HG03575 (cell line): ENCODE results near the gene SYT10.
"Not testable (repeated sequence)": the region's sequence is repeated elsewhere in the genome, so short reads cannot be mapped to it uniquely, and the experiment has no call there.

ENCODE experiments used
- ATAC-seq: cut with Tn5 transposase; IDR thresholded peaks from one replicate; pipeline ENCODE4 v1.9.1; 2021; ENCODE audit not compliant: unreplicated experiment, insufficient number of reproducible peaks, low FRiP score; ENCODE audit errors: extremely low read depth

The SYT10 gene, protein sequence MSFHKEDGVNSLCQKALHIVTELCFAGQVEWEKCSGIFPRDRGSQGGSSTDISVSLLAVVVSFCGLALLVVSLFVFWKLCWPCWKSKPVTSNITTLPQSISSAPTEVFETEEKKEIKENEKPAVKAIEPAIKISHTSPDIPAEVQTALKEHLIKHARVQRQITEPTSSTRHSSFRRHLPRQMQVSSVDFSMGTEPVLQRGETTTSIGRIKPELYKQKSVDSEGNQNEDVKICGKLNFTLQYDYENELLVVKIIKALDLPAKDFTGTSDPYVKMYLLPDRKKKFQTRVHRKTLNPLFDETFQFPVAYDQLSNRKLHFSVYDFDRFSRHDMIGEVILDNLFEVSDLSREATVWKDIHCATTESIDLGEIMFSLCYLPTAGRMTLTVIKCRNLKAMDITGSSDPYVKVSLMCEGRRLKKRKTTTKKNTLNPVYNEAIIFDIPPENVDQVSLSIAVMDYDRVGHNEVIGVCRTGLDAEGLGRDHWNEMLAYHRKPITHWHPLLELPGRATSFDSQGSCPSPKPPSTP

DNA sequence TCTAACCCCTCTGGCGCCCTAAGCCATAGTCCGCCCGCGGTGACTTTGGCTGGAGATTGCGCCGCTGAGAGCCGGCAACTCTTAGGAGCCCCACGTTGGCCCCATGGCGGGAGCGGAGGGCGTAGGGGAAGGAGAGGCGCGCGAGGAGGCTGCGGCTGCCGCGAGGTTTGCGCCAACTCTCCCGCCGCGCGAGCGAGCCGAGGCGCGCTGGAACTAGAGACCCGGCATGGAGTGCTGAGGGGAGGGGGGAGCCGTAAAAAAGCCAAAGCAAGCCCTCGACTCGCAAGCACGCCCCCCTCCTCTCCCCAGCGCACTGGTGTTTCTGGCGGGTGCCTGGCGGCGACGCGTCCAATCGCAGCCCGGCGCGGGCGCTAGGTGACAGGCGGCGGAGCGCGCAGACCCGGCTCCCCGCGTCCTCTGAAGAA lies at the start of gene SYT10:
Gene SYT10, minus strand, starts transcription at position 233 of the 425 bp plus-strand sequence. CDS start 297 bp downstream, outside the sequence.
- no peak for ATAC-seq

- no peak for ATAC-seq
Measured at GRCh38 chr12:33488036-33488435, 48.4 kb upstream of the SYT10 start.

GRCh38 chr12:33486058-33486457 lies 46.4 kb upstream of the SYT10 start:
- no peak for ATAC-seq

- no peak for ATAC-seq
Measured at GRCh38 chr12:33484161-33484560, 44.5 kb upstream of the SYT10 start.

- no peak for ATAC-seq
Measured at GRCh38 chr12:33480366-33480765, 40.7 kb upstream of the SYT10 start.

DNA sequence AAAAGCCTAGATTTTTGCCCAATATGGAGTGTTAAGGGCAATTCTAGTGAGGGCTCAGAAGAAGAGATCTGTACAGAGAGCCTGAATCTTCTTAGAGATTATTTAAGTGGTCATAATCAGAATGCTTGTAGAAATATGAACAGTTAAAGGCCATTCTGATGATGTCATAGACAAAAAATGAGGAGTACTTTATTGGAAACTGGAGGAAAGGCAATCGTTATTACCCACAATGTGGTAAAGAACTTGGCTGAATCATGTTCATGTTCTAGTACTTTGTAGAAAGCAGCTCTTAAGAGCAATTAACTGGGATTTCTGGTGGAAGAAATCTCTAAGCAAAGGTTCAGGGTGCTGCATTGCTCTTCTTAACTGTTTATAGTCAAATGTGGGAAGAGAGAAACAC lies 36.4 kb upstream of the SYT10 start:
- no peak for ATAC-seq

DNA sequence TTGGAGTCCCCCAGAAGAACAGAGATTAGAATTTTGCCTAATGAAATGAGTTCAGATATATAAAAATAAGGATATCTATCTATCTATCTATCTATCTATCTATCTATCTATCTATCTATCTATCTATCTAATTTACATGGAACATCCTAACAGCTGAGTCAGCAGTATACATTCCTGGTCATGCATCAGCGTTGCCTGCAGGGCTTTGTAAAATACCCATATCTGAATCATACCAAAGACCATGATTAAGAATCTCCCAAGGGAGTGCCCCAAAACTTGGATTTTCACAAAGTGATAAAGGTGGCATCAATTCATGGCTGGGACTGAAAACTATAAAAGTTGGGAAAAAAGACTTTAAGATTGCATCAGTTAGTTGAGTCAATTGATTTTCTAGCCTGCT lies 32.7 kb upstream of the SYT10 start:
- ATAC-seq = no peak

GRCh38 chr12:33455096-33455495 lies 15.5 kb upstream of the SYT10 start:
- no peak for ATAC-seq

DNA sequence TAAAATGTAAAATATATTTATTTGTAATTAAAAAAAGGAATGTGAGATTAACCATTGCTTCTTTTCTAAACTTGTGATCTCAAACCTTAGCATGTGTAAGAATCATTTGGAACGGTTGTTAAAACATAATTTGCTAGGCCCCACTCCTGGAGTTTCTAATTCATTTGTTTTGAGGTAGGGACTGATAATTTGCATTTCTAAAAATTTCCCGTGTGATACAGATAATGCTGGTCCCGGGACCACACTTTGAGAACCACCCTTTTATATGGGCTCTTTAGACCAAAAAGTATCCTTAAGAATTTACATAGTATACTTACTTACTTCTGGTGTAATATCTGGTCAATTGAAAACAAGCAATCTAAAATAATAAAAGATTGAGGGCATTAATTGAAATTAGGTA lies 10.9 kb upstream of the SYT10 start:
- no peak for ATAC-seq

GRCh38 chr12:33440477-33440876 lies 858 bp upstream of the SYT10 start:
- no peak for ATAC-seq

DNA sequence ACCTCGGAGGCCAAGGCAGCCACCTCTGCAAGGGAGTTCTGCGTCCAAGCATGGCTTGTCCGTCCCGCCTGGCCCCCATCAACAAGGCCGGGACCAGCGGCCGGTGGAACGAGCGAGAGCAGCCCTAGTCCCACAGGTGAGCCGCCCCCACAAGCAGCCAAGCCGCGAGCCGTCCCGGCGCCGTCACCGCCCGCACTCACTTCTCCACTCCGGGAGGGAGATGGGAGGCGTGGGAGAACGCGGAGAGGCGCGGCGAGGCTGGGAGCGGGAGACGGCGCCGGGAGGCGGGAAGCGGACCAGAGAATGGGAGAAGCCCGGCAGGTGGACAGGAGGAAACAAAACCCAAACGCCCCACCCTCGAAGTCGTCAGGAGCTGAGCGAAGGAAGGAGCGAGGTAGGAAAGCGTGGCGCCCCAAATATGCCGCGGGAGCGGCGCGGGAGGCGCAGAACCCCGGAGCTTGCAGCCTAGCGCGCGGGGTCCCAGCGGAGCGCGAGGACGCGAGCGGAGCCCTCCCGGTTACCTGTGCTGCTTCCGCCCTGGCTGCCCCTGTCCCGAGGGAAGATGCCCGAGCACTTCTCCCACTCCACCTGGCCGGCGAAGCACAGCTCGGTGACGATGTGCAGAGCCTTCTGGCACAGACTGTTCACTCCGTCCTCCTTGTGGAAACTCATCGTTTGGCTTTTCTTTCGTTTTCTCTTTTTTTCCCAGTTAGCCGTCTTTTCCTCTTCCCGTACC lies 600 bp downstream of the SYT10 start:
- ATAC-seq = no peak

DNA sequence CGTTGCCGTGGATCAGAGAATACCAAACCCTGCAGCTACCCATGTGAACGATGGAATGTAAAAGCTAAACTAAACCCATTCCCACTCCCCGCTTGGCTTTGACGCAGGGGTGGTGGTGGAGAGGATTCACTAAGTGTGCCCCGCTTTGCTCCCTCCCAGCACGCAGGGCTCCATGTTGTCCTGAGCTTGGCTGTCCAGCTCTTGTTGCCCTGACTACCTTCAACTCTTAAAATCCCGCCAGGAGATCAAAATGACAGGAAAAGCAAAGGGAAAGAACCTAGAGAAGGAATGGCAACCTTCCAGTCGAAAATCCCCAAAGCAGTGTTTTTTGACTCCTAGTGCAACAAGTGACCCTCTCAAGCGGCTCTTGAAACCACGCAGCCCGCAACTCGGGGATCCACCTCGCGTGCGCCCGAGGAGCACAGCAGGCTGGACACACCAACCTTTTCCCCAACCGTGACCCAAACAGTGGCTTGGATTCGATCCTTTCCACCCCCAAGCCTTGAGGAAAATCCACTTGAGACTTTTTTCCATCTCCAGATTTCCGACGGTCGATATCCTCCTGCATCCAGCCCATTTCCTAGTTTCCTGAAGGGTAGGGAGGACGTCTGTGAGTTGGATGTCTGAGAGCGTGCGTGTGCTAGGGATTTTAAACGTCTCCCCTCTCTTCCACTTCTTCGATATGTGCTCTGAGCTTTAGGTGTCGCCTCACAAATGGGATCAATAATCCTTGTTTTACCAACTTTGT lies 1.4 kb downstream of the SYT10 start:
- ATAC-seq = no peak

DNA sequence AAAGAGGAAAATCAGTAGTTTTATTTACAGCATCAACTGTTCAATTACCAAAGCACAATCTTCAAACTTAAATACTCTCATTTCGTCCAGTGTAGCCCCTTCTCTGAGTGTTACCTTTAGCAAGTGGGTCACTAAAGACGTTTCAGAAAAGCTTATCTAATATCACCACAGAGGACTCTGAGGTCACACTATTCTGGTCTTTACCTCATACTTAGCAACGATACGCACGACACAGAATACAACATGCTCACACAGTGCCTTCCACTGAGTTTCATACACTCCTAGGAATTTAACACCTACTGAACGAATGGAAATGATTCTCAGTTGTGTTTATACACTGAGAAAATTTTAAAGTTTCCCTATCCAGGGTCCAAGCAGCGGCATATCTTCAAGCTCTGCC lies 2.0 kb downstream of the SYT10 start:
- no peak for ATAC-seq

GRCh38 chr12:33432992-33433391 lies 6.6 kb downstream of the SYT10 start:
- ATAC-seq = no peak

GRCh38 chr12:33431648-33432047 lies 8.0 kb downstream of the SYT10 start:
- no peak for ATAC-seq

DNA sequence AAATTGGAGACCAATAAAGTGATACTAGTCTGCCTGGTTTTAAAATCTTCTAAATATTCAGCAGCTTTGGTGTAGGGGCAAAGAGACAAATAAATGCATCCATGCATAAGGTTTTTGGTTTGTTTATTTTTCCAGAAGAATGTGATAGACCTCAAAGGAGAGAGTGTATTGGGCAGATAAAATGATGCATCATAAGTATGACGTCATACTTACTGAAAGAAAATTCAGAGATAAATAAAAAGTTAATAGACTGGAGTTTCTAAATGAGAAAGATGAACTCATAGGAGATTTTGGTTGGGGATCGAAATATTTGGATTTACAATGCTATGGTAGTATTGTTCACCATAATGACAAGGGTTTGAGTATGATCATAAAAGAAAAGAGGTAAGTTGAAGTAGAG lies 10.2 kb downstream of the SYT10 start:
- no peak for ATAC-seq

DNA sequence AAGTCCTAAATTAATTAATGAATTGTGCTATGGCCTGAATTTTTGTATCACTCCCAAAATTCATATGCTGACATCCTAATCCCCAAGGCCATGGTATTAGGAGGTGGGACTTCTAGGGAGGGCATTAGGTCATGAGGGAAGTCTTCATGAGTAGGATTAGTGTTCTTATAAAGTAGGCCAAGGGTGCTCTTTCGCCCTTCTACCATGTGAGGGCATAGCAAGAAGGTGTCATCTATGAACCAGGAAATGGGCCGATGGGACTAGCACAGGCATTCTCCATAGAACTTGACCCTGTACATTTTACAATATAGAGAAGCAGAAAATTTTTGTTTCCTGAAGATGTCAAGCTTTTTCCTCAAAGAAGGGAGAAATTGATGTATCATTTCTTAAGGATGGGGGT lies 12.5 kb downstream of the SYT10 start:
- no peak for ATAC-seq

GRCh38 chr12:33423706-33424105 lies 15.9 kb downstream of the SYT10 start:
- ATAC-seq = no peak

- not testable (repeated sequence) for ATAC-seq
Measured at GRCh38 chr12:33412410-33412809, 27.2 kb downstream of the SYT10 start.
